HTR-8/SVneo (cell line): ENCODE data around the gene TADA2B.
A peak's percentile ranks its signal among the peaks of the same experiment; 100 is the strongest.

ENCODE experiments used
- DNase-seq: peaks from one replicate; pipeline ENCODE4 v3.0.0; 2011; ENCODE audit warnings: low spot score, mixed read lengths; ENCODE audit not compliant: insufficient read length
- FAIRE-seq: peaks from 2 replicates; lab custom pipeline; 2011; peaks lifted over from hg19 to GRCh38; lab: Jason Lieb, UNC

The TADA2B gene

GRCh38 chr4:7016512-7016911 is 26.7 kb upstream of the TADA2B start:
- no peak for FAIRE-seq
- no peak for DNase-seq

- DNase-seq: no peak
- no peak for FAIRE-seq
Measured at GRCh38 chr4:7017446-7018048, 25.6 kb upstream of the TADA2B start.

- DNase-seq: no peak
- FAIRE-seq: no peak
Measured at GRCh38 chr4:7018281-7018680, 24.9 kb upstream of the TADA2B start.

- DNase-seq (no peak), FAIRE-seq (no peak)
Measured at GRCh38 chr4:7019367-7019766, 23.8 kb upstream of the TADA2B start.

- FAIRE-seq (peak; percentile 33), DNase-seq (no peak)
Measured at GRCh38 chr4:7020290-7020689, 22.9 kb upstream of the TADA2B start.

- DNase-seq (no peak), FAIRE-seq (no peak)
Measured at GRCh38 chr4:7020856-7021255, 22.3 kb upstream of the TADA2B start.

GRCh38 chr4:7021355-7021754 is 21.8 kb upstream of the TADA2B start:
- DNase-seq (no peak), FAIRE-seq (no peak)

GRCh38 chr4:7021930-7022664 is 21.1 kb upstream of the TADA2B start:
- peak; percentile 90 for DNase-seq
- peak; percentile 98 for FAIRE-seq

GRCh38 chr4:7023486-7023885 is 19.7 kb upstream of the TADA2B start:
- DNase-seq: no peak
- no peak for FAIRE-seq

GRCh38 chr4:7023901-7024300 is 19.3 kb upstream of the TADA2B start:
- DNase-seq (no peak), FAIRE-seq (no peak)

- DNase-seq: no peak
- no peak for FAIRE-seq
Measured at GRCh38 chr4:7024336-7024890, 18.8 kb upstream of the TADA2B start.

- FAIRE-seq (no peak), DNase-seq (no peak)
Measured at GRCh38 chr4:7025040-7025602, 18.1 kb upstream of the TADA2B start.

GRCh38 chr4:7026107-7026506 is 17.1 kb upstream of the TADA2B start:
- no peak for FAIRE-seq
- no peak for DNase-seq

- FAIRE-seq (no peak), DNase-seq (no peak)
Measured at GRCh38 chr4:7027284-7027683, 15.9 kb upstream of the TADA2B start.

- DNase-seq (no peak), FAIRE-seq (peak; percentile 94)
Measured at GRCh38 chr4:7027913-7028312, 15.3 kb upstream of the TADA2B start.

GRCh38 chr4:7029212-7029611 is 14.0 kb upstream of the TADA2B start:
- FAIRE-seq: no peak
- no peak for DNase-seq

- no peak for DNase-seq
- no peak for FAIRE-seq
Measured at GRCh38 chr4:7029921-7030320, 13.3 kb upstream of the TADA2B start.

GRCh38 chr4:7030856-7031255 is 12.3 kb upstream of the TADA2B start:
- DNase-seq (no peak), FAIRE-seq (no peak)

GRCh38 chr4:7031558-7032449 is 11.4 kb upstream of the TADA2B start:
- peak; percentile 79 for FAIRE-seq
- DNase-seq: peak; percentile 55

GRCh38 chr4:7032596-7032995 is 10.6 kb upstream of the TADA2B start:
- DNase-seq (no peak), FAIRE-seq (no peak)
